ENCODE results near the gene UBR3. TPM values are rescaled to one million over a fixed set of nuclear protein-coding genes. Genes with fewer than 3 reads are reported as not detected.
A peak's percentile ranks its signal among the peaks of the same experiment; 100 is the strongest.
"Not testable (repeated sequence)": the region's sequence is repeated elsewhere in the genome, so short reads cannot be mapped to it uniquely, and the experiment has no call there.

UBR3 gene
- total RNA-seq, 6 donors from 2014 or later, result 27.8 to 126 (median 44.7) TPM

GRCh38 chr2:169946546-169946945 is 119.3 kb downstream of the UBR3 start:
- ATAC-seq (ENCODE audit: low FRiP score in 2 of 2) (no peak), DNase-seq (no peak)
- Histone ChIP-seq H3K27me3 (no peaks in the 10 kb centered on the region), H3K27ac (no peak overlapping the region), H3K9me3 (no peaks in the 10 kb centered on the region), H3K4me1 (no peaks in the 10 kb centered on the region), H3K36me3 (peaks cover 2 to 57% (median 3%) of the 10 kb centered on the region in 4 donors), H3K4me3 (no peak overlapping the region)
- no peak for TF ChIP-seq POLR2A (IDR thresholded peaks at IDR 0.05)
- no peak for TF ChIP-seq EP300 (IDR thresholded peaks at IDR 0.05)
- TF ChIP-seq CTCF (IDR thresholded peaks at IDR 0.05), result no peak
- TF ChIP-seq POLR2AphosphoS5 (IDR thresholded peaks at IDR 0.05), result no peak
- 100% methylated on average over 1 of the region's 1 CpG for WGBS, 2 donors

DNA sequence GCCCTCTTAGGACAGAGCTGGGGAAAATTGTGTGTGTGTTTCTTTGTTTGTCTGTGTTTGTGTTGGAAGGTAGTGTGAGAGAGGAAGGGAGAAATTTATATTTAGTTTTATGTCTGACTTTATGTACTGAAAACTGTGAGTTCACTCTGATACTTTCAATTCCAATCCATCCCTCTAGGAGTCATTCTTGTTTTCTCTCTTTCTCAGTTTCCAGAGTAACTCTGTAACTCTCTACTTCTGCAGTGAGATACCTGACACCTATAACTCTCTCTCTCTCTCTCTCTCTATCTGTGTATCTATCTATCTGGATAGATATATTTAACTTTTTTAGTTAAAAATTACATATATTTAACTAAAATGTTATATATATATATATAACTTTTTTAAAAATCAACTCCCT is 128.7 kb downstream of the UBR3 start:
- TF ChIP-seq EP300 (IDR thresholded peaks at IDR 0.05) (no peak), POLR2AphosphoS5 (IDR thresholded peaks at IDR 0.05) (no peak), CTCF (IDR thresholded peaks at IDR 0.05) (no peak), POLR2A (IDR thresholded peaks at IDR 0.05) (no peak)

DNA sequence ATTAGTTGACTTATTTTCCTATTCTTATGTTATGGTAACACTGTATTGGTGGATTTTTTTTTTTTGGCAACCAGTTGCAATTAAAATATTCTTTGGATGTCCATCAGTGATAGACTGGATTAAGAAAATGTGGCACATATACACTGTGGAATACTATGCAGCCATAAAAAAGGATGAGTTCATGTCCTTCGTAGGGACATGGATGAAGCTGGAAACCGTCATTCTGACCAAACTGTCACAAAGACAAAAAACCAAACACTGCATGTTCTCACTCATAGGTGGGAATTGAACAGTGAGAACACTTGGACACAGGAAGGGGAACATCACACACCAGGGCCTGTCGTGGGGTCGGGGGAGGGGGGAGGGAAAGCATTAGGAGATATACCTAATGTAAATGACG is 130.0 kb downstream of the UBR3 start:
- H3K36me3 ChIP-seq, result peaks cover 2 to 44% (median 7%) of the 10 kb centered on the region in 4 donors
- whole genome bisulfite sequencing, 2 donors, result 96 to 100% methylated on average over 5 of the region's 5 CpGs
- not testable (repeated sequence) for H3K9me3 ChIP-seq; H3K4me3 ChIP-seq; H3K4me1 ChIP-seq; ATAC-seq (ENCODE audit: low FRiP score in 2 of 2); H3K27me3 ChIP-seq; DNase-seq; H3K27ac ChIP-seq

More for the DNA sequence above, 128.7 kb downstream of the UBR3 start:
- Histone ChIP-seq H3K27ac (no peak overlapping the region), H3K4me1 (no peaks in the 10 kb centered on the region), H3K27me3 (no peaks in the 10 kb centered on the region), H3K4me3 (no peak overlapping the region), H3K9me3 (no peaks in the 10 kb centered on the region), H3K36me3 (peaks cover 2 to 34% (median 7%) of the 10 kb centered on the region in 4 donors)
- DNase-seq, result no peak
- no peak for ATAC-seq (ENCODE audit: low FRiP score in 2 of 2)

DNA sequence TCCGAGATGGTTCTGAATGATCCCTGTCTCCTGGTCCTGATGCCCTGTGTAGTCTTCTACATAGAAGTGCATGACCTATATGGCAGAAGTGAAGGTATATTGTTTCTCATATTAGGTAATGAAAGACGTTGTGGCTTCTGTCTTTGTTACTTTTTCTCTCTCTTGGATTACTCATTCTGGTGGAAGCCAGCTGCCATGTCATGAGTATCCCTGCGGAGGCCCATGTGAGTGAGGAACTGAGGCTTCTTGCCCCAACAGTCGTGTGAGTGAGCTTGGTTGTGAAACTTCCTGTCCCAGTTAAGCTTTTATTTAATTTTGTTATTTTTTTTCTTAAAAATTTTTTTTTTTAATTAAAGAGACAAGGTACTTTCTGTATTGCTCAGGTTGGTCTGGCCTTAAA is 134.7 kb downstream of the UBR3 start:
- DNase-seq, result peak in 1 of 2 donors; percentile 39
- 69 to 73% methylated on average over 4 of the region's 4 CpGs for WGBS, 2 donors
- H3K36me3 ChIP-seq, result peaks cover 2 to 45% (median 7%) of the 10 kb centered on the region in 4 donors

DNA sequence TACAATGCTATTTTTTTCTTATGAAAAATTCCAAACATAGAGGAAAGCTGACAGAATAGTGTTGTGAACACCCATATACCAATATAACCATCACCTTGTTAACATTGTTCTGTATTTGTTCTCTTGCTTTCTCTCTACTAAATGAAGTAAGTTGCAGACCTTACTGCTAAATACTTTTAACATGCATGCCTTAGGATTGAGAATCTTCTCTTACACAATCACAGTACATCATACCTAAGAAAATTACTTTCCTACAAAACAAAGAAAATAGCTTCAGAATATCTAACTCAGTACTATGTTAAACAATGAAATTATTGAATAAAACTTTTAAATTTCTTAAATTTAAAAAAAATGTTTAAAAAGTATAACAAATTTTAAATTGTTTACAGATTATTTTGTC is 136.5 kb downstream of the UBR3 start:
- peaks cover 0 to 34% (median 4%) of the 10 kb centered on the region in 4 donors for H3K36me3 ChIP-seq
- H3K9me3 ChIP-seq, result no peaks in the 10 kb centered on the region
- no peak overlapping the region for H3K4me3 ChIP-seq
- no peak for ATAC-seq (ENCODE audit: low FRiP score in 2 of 2)
- no peak for DNase-seq
- TF ChIP-seq CTCF (IDR thresholded peaks at IDR 0.05) (no peak), EP300 (IDR thresholded peaks at IDR 0.05) (no peak), POLR2AphosphoS5 (IDR thresholded peaks at IDR 0.05) (no peak), POLR2A (IDR thresholded peaks at IDR 0.05) (no peak)
- H3K27ac ChIP-seq, result no peak overlapping the region
- no peaks in the 10 kb centered on the region for H3K27me3 ChIP-seq
- H3K4me1 ChIP-seq, result no peaks in the 10 kb centered on the region

More for the DNA sequence above, 134.7 kb downstream of the UBR3 start:
- no peak overlapping the region for H3K4me3 ChIP-seq
- H3K27me3 ChIP-seq, result no peaks in the 10 kb centered on the region
- no peaks in the 10 kb centered on the region for H3K4me1 ChIP-seq
- ATAC-seq (ENCODE audit: low FRiP score in 2 of 2), result peak in 1 of 2 donors; percentile 38
- no peak overlapping the region for H3K27ac ChIP-seq
- no peaks in the 10 kb centered on the region for H3K9me3 ChIP-seq
- TF ChIP-seq CTCF (IDR thresholded peaks at IDR 0.05) (no peak), POLR2A (IDR thresholded peaks at IDR 0.05) (no peak), POLR2AphosphoS5 (IDR thresholded peaks at IDR 0.05) (no peak), EP300 (IDR thresholded peaks at IDR 0.05) (no peak)
